Stimulated activated memory B cell treated with anti-CD40 and anti-IgM and Interleukin-4, amounts not matched to agents 10 μg/mL and 1 μg/mL and 100 μg/mL, for 72 hours (primary cell): ENCODE measurements around the gene CADM1.

ENCODE experiments used
- ATAC-seq: fragments of 150-1000 bp; cut with Tn5 transposase; 2 replicates; pipeline ENCODE4 v1.10.0; 2021
- H3K27ac Mint-ChIP-seq: one replicate; pipeline ENCODE4 v1.8.0; 2022; ENCODE audit warnings: mild to moderate bottlenecking, mixed read lengths
- H3K27me3 Mint-ChIP-seq: one replicate; pipeline ENCODE4 v1.8.0; 2022; ENCODE audit warnings: mixed read lengths
- H3K36me3 Mint-ChIP-seq: one replicate; pipeline ENCODE4 v1.8.0; 2022; ENCODE audit warnings: mixed read lengths
- H3K4me1 Mint-ChIP-seq: one replicate; pipeline ENCODE4 v1.8.0; 2022; ENCODE audit warnings: mixed read lengths
- H3K4me3 Mint-ChIP-seq: one replicate; pipeline ENCODE4 v1.8.0; 2022; ENCODE audit warnings: mild to moderate bottlenecking, moderate library complexity, mixed read lengths
- H3K9me3 Mint-ChIP-seq: one replicate; pipeline ENCODE4 v1.8.0; 2022; ENCODE audit warnings: mixed read lengths

CADM1 gene

DNA sequence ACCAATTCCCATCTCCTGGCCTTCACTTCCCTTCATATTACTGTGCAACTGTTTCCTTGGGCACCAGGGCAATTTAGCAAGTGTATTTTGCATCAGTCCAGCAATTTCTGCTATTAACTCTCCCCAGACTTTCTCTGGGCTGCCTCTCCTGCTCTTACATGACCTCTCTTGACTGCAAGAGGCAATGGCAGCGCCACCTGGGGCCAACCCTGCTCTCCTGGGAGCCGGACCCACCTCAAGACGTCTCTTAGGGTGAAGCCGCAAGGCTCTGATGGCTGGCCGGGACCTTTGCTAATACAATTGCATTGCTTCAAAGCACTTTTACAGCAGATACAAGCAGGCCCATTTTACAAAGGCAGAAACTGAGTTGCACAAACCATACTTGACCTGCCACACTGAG lies 360.2 kb downstream of the CADM1 start:
- Mint-ChIP-seq H3K4me3 (no peak overlapping the region), H3K9me3 (peaks cover 26% of the 10 kb centered on the region), H3K4me1 (peaks cover 6% of the 10 kb centered on the region), H3K27ac (no peak overlapping the region), H3K36me3 (no peaks in the 10 kb centered on the region), H3K27me3 (peaks cover 42% of the 10 kb centered on the region)
- no peak for ATAC-seq

DNA sequence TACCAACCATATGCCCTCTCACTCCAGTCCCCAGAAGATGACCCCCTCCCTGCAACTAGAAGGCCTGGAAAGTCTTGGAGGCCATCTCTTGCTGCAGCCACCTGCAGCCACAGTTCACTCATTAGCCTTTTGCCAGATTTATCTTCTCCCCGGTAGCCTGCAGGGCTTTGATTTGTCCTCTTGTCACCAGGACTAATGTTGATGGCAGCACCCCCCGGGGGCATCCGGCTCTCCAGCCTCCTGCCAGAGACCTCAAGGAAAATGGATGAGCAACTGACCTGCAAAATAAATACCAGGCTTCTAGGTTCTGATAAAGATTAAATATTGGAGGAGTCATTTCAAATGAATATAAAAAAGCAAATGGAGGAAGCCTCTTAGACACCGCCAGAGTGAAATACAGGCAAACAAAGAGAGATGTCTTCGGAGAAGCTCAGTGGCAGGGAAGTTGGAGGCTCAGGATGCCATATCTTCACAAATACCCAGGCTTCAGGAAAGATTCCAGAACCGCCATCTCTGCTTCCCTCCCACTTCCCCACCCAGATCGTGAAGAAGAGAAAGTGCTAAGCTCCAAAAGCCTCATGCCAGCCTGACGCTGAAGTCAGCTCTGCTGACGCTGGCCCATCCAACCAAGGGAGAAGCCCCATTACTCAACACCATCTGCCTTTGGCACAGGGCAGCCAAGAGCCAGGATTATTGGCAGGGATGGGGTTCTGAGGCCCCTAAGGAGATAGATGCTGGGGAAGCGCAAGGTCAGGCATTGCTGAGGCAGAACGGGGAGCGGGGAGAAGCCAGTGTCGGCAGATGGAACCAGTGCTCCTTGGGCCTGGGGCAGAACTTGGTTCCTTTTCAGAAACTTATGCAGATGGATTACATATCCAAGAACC lies 362.7 kb downstream of the CADM1 start:
- Mint-ChIP-seq H3K9me3 (peaks cover 3% of the 10 kb centered on the region), H3K27me3 (peaks cover 42% of the 10 kb centered on the region), H3K27ac (no peak overlapping the region), H3K4me1 (peaks cover under 1% of the 10 kb centered on the region), H3K36me3 (no peaks in the 10 kb centered on the region), H3K4me3 (no peak overlapping the region)
- no peak for ATAC-seq

DNA sequence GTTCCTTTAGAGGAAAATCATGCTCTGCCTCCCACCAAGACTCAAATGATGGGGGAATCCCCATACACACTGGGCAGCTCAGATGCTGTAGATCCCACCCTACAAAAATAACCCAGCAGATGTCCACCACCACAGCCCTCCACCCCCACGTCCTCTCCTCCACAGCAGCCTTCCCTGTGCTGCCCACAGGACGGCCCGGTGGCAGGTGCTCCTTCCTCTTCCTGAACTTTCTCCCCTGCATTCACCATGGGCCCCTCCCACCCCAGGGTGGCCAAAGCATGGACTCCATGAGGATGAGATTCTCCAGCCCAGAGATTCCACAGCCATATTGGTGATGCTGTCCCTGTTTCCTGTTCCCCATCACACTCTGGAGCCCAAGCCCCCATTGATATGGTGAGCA lies 368.3 kb downstream of the CADM1 start:
- Mint-ChIP-seq H3K27ac (no peak overlapping the region), H3K27me3 (peaks cover 37% of the 10 kb centered on the region), H3K9me3 (no peaks in the 10 kb centered on the region), H3K4me3 (no peak overlapping the region), H3K4me1 (no peaks in the 10 kb centered on the region), H3K36me3 (no peaks in the 10 kb centered on the region)
- ATAC-seq: no peak

DNA sequence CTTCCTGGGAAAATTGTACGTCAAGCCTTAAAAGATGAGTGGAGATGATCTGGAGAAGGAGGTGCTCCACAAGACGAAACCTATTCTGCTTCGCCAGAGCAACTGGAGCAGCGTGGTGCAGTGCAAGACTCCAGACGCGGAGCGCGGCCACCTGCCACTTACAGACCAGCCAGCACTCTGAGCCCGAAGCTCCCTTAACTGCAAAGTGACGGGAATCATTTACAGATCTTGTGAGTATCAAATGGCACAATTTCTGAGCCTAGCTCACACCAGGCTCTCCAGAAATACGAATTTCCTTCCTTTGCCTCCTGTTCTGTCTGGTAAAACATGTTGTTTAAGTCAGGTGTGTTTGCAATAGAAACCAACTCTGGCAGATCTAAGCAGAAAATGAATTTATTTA lies 369.3 kb downstream of the CADM1 start:
- Mint-ChIP-seq H3K27me3 (peaks cover 27% of the 10 kb centered on the region), H3K9me3 (no peaks in the 10 kb centered on the region), H3K27ac (no peak overlapping the region), H3K4me1 (no peaks in the 10 kb centered on the region), H3K36me3 (no peaks in the 10 kb centered on the region), H3K4me3 (no peak overlapping the region)
- ATAC-seq: no peak

DNA sequence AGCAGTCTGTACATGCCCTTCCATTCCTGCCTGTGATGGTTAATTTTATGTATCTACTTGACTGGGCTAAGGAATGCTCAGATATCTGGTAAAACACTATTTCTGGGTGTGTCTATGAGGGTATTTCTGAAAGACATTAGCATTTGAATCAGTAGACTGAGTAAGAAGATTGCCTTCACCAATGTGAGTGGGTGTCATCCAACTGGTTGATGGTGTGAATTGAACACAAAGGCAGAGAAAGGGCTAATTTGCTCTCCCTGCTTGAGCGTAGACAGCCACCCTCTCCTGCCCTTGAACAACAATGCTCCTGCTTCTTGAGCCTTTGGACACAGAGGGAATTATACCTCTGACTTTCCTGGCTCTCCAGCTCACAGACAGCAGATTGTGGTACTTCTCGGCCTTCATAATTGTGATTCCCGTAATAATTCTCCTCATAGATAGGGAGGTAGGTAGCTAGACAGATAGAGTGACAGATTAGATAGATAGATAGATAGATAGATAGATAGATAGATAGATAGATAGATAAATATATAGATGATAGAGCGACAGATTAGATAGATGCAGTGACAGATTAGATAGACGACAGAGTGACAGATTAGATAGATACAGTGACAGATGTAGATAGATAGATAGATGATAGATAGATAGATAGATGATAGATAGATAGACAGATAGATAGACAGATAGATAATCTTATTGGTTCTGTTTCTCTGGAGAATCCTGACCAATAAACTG lies 370.6 kb downstream of the CADM1 start:
- no peak overlapping the region for H3K27ac Mint-ChIP-seq

DNA sequence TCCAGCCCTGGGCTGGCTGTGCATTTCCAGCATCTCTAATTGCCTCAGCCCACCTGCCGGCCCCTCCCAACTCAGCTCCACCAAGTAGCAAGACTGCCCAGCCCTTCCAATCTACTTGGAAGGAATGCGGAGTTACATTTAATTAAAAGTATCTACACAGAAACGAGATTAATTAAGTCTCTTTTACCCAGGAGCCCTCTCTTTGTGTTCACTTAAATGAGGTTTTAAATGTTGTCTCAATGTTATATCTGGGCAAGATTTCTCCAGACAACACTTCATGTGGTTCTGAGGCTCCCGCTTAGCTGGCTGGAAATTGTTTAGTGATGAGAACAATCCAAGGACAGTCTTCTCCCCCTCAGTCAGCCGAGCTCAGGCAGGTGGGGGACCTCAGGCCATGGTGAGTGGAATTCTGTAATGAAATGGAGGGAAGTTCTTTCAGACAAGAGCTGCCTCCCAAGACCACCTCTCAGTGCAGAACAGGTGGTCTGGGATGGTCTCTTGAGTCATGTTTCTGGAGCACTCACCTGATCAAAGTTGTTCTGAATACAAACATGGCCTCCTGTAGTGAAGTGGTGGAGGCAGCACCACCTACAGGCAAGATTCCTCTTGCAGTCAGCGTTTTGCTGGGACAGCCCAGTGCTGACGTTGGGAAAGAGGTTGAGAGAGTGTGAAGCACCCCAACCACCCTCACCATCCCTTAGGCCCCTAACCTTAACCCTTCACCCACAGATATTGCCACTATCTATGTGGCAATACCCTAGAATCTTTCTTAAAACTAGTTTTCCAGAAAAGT lies 371.6 kb downstream of the CADM1 start:
- no peak for ATAC-seq
- no peak overlapping the region for H3K4me3 Mint-ChIP-seq

More for the DNA sequence above, 370.6 kb downstream of the CADM1 start:
- Mint-ChIP-seq H3K36me3 (no peaks in the 10 kb centered on the region), H3K4me3 (no peak overlapping the region), H3K9me3 (no peaks in the 10 kb centered on the region), H3K27me3 (peaks cover 20% of the 10 kb centered on the region), H3K4me1 (no peaks in the 10 kb centered on the region)
- no peak for ATAC-seq

DNA sequence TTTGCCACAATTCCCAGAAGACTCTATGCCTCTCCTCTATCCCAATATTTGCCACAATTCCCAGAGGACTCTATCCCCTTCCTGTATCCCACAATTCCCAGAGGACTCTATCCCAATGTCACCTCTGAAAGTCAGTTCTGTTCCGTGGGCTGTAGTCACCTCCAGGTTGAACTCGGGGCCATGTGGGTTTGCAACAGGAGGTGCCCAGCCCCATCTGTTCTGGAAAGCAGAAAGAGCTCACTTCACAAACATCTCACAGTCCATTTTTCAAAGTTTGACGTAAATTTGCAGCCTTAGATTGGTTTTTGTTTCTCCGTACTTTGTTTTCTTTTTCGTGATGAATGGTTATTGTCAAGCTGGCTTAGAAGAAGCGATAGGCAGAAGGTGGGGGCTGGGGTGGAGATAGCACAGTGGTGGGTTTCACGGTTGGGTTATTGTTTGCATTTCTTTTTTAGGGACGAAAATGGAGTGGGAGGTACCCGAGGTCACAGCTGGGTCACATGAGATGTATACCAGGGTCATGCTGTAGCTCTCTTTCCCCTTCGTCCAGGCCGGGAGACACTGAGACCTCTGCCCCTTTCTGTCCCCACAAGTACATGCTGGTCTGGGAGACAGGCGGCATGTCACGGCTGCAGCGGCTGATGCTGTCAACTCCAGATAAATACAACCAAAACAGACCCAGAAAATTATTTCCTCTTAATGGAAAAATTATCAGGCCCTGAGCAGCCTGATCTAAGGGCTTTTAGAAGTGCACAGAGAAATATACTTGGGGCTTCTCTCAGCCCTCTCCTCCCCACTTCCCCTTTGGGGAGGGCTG lies 374.5 kb downstream of the CADM1 start:
- ATAC-seq: no peak
- H3K4me3 Mint-ChIP-seq: no peak overlapping the region
- H3K36me3 Mint-ChIP-seq: no peaks in the 10 kb centered on the region
- H3K27ac Mint-ChIP-seq: no peak overlapping the region
- peaks cover 9% of the 10 kb centered on the region for H3K27me3 Mint-ChIP-seq
- H3K9me3 Mint-ChIP-seq: no peaks in the 10 kb centered on the region
- H3K4me1 Mint-ChIP-seq: peaks cover 21% of the 10 kb centered on the region

More for the DNA sequence above, 371.6 kb downstream of the CADM1 start:
- no peaks in the 10 kb centered on the region for H3K4me1 Mint-ChIP-seq
- no peak overlapping the region for H3K27ac Mint-ChIP-seq
- no peaks in the 10 kb centered on the region for H3K9me3 Mint-ChIP-seq
- no peaks in the 10 kb centered on the region for H3K36me3 Mint-ChIP-seq
- H3K27me3 Mint-ChIP-seq: peaks cover 20% of the 10 kb centered on the region

DNA sequence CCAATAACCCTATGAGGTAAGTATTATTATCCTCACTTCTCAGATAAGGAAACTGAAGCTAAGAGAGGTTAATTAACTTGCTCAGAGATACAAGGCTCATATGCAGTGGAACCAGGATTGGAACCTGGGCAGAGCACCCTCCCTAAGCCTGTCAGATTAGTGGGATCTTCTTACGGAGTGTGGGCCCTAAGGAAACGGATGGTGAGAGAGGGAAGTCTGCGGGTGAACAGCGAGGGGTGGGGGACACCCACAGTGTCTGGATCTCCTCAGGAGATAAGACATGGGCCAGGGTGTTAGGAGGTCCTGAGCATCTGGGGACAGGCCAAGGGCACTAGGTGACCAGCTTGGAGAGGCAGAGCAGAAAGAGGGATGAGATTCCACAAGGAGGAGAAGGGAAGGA lies 376.0 kb downstream of the CADM1 start:
- peak overlapping the region; percentile 86 for H3K27ac Mint-ChIP-seq
- H3K4me1 Mint-ChIP-seq: peaks cover 21% of the 10 kb centered on the region
- ATAC-seq: no peak
- no peaks in the 10 kb centered on the region for H3K27me3 Mint-ChIP-seq
- no peaks in the 10 kb centered on the region for H3K9me3 Mint-ChIP-seq
- no peaks in the 10 kb centered on the region for H3K36me3 Mint-ChIP-seq
- no peak overlapping the region for H3K4me3 Mint-ChIP-seq

DNA sequence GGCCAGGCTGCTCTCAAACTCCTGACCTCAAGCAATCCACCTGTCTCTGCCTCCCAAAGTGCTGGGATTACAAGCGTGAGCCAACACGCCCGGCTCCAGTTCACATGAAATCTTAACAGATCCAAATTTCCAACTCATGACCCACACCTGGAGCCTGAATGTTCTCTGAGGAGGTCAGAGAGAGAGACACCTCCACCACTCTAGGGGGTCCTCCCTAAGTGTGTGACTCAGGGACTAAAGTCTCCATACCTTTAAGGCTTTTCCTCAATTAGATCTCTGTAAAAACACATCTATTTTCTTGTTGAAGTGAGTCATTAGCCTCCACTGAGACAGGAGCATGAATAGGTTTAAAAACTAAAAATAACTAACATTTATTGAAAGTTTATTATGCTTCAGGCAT lies 376.4 kb downstream of the CADM1 start:
- H3K4me1 Mint-ChIP-seq: peaks cover 21% of the 10 kb centered on the region
- no peaks in the 10 kb centered on the region for H3K36me3 Mint-ChIP-seq
- ATAC-seq: no peak
- H3K27me3 Mint-ChIP-seq: no peaks in the 10 kb centered on the region
- no peak overlapping the region for H3K4me3 Mint-ChIP-seq
- H3K9me3 Mint-ChIP-seq: no peaks in the 10 kb centered on the region
- H3K27ac Mint-ChIP-seq: peak overlapping the region; percentile 86

DNA sequence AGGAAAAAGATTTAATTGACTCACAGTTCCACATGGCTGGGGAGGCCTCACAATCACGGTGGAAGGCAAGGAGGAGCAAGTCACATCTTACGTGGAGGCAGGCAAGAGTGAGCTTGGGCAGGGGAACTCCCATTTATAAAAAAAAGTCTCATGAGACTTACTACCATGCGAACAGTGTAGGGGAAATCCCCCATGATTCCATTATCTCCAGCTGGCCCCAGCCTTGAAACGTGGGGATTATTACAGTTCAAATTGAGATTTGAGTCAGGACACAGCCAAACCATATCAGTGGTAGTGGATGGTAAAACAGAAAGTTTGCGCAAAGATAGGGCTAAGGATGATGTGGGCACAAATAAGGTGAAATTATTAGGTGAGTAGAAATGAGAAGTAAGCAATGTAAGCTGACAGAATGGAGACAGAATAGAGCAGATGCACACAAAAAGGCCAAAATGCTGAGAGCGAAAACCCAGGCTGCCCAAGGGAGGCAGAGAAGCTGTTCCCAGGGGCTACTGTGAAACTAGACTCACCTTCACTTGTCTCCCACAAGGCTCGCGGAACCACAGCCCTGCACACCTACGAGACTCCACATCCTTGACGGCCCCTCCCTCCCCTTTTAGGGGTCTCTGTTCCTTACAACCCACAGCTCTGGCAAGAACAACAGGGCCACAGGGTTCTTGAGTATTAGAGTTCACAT lies 377.6 kb downstream of the CADM1 start:
- peaks cover 3% of the 10 kb centered on the region for H3K27me3 Mint-ChIP-seq
- peaks cover 21% of the 10 kb centered on the region for H3K4me1 Mint-ChIP-seq
- peak overlapping the region; percentile 86 for H3K27ac Mint-ChIP-seq
- H3K9me3 Mint-ChIP-seq: no peaks in the 10 kb centered on the region
- H3K36me3 Mint-ChIP-seq: no peaks in the 10 kb centered on the region
- peak; percentile 87 for ATAC-seq
- peak overlapping the region; percentile 3 for H3K4me3 Mint-ChIP-seq

DNA sequence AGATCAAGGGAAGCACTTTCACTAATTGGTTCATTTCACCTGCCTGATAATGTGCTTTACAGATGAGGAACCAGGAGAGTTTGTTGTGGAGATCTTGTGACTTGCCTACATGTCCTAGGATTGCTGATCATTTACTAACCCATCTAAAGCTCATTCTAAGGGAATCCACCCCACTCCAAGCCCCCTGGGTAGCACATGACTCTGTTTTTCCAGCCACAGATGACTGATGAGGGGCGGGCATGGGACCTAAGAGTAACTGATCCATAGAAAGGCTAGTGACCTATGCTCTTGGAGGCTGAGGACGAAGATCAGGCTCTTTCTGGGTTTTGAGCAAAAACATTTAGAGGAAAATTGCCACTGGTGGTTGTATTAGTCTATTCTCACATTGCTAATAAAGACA lies 378.1 kb downstream of the CADM1 start:
- peak; percentile 50 for ATAC-seq
- H3K9me3 Mint-ChIP-seq: no peaks in the 10 kb centered on the region
- peaks cover 8% of the 10 kb centered on the region for H3K27me3 Mint-ChIP-seq

DNA sequence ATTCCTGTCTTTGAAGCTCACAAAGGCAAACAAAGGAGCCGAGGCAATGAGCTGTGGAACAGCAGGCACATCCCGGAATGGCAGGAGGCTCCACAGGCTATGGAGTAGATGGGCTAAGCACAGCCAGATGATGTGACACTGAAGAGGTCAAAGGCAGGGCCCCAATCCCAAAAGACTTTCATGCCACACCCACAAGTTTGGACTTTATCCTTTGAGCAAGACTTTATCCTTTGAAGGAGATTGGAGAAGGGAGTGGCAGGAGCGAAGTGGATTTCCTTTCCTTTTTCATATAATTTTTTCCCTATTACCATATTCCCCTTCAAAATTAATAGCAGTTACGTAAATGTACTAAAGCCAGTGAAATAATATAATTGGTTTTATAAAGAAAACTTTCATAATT lies 379.4 kb downstream of the CADM1 start:
- H3K27ac Mint-ChIP-seq: no peak overlapping the region
- ATAC-seq: no peak
- peaks cover 21% of the 10 kb centered on the region for H3K4me1 Mint-ChIP-seq
- no peaks in the 10 kb centered on the region for H3K9me3 Mint-ChIP-seq
- peaks cover 8% of the 10 kb centered on the region for H3K27me3 Mint-ChIP-seq
- H3K4me3 Mint-ChIP-seq: no peak overlapping the region
- H3K36me3 Mint-ChIP-seq: no peaks in the 10 kb centered on the region

More for the DNA sequence above, 378.1 kb downstream of the CADM1 start:
- H3K36me3 Mint-ChIP-seq: no peaks in the 10 kb centered on the region
- H3K4me3 Mint-ChIP-seq: no peak overlapping the region
- peaks cover 21% of the 10 kb centered on the region for H3K4me1 Mint-ChIP-seq
- H3K27ac Mint-ChIP-seq: peak overlapping the region; percentile 86

DNA sequence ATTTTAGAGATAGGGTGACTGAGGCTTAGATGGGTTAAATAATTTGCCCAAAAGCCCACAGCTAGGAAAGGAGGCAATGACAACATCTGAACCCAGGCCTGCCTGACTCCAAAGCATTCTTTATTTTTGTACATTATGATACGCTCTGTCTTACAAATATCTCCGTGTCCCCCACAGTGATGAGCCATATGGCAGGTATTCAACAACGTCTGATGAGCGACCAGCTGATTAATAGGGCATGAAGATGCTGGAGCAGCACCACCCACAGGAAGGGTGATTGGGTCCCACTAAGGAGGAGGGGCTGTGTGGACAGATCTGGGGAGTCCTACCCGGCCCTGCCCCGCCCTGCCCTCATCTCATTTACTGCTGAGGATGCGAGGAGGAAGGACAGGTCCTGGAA lies 380.6 kb downstream of the CADM1 start:
- Mint-ChIP-seq H3K4me3 (no peak overlapping the region), H3K9me3 (no peaks in the 10 kb centered on the region), H3K36me3 (no peaks in the 10 kb centered on the region), H3K27me3 (peaks cover 8% of the 10 kb centered on the region), H3K27ac (no peak overlapping the region), H3K4me1 (peaks cover 21% of the 10 kb centered on the region)
- ATAC-seq: no peak

DNA sequence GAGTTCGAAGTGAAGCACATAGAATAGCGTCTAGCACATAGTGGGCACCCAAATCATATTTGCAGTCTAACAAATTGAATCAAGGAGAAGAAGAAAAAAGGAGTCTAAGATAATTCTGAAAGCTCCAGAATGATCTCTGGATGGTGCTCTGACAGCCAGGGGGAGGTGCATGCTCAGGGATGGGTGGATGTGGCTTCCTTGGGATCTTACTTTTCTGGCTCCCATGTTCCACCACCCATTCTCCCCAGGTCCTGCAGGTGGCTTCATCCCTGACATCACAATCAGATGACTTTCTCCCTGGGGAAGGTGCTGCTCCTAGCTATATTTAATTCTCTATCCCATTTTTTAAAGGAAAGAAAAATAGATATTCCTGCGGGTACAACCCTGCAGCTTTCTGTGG lies 381.9 kb downstream of the CADM1 start:
- Mint-ChIP-seq H3K36me3 (no peaks in the 10 kb centered on the region), H3K4me3 (no peak overlapping the region)
- ATAC-seq: no peak

More for the DNA sequence above, 381.9 kb downstream of the CADM1 start:
- Mint-ChIP-seq H3K9me3 (no peaks in the 10 kb centered on the region), H3K27ac (no peak overlapping the region), H3K27me3 (peaks cover 8% of the 10 kb centered on the region), H3K4me1 (peaks cover 18% of the 10 kb centered on the region)
